ENCODE results near the gene ITGA7.
A peak's percentile ranks its signal among the peaks of the same experiment; 100 is the strongest.

The ITGA7 gene

DNA sequence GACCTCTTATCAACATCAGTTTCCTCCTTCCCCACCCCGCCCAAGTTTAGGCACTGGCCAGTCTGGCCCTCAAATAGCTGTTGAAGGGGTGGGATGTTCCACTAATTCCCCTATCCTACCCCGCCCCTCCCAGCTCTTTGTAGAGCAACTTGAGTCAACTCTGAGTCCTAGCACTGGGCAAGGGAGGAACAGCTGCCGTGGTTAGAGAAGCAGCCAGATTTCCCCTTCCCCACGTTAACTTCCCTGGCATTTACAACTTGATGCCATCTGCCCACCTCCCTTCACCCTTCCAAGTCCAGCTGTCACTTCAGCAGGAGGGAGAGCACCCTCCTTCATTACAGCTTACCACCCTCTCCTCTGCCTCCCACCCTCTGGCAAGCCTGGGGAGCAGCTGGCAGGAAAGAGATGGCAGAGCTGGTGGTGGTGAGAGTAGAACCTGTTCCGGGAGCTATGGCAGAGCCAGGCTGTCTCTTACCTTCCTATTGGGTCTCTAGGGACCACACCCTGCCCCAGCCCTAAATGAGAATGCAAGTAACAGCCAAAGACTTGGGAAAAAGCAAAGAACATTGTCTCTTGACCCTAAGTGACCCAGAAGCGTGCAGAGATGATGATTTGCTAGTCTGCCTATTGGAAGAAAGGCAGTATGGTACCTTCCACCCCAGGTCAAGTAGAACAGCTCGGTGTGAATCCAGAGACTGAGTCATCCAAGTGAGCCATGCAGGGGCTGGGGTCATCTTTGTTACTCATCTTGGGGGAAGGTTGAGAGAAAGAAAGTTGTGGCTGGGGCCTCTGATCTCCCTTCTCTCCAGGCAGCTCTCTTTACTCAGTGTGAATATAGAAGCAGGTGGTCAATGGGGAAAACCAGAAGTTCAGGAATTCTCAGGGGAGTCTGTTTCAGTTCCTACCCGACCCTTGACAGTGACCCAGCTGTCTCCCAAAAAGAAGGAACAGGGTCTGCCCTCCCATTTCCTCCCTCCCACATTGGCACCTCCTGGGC lies 9.6 kb upstream of the ITGA7 start:
- no peak for DNase-seq

DNA sequence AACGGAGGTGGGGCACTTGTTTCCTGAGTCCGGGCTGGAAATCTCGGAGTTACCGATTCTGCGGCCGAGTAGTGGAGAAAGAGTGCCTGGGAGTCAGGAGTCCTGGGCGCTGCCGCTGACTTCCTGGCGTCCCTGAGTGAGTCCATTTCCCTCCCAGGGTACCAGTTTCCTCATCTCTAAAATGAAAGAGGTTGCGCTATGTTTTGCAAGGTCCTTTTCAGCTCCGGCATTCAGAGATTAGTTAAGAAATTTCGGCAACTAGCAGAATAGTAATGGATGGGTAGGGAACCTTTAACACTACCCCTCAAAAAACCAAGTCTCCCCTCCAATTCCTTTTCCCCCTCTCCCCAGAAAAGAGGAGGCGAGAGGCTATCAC lies 8.9 kb upstream of the ITGA7 start:
- DNase-seq = no peak

DNA sequence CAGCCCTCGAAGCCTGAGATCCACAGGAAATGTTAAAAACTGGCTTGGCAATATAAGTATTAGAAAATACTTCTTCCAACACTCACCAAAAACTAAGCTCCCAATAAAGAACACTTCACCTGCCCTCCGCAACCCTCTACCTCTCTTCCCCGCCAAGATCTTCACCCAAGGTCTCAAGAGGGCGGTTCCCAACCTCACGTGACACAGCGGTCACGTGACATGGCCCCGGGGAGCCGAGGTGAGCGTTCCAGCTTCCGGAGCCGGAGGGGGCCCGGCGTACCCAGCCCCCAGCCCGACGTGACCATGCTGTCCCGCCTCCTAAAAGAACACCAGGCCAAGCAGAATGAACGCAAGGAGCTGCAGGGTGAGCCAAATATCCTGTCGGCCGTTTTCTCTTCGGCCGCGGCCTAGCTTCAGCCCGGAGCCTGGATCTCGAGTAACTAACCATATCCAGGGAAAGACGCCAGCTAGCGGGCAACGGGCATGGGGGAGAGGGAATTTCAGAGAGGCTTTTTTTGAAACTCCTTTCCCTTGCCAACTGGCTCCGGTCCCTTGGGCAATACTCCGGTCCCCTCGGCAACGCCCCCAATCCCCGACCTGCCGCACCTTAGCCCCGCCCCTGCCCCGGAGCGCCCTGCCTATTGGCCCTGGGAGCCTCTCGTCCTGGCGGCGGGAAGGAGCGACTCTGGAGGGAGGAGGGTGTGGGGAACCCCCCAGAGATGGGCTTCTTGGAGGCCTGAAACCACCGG lies 8.3 kb upstream of the ITGA7 start, which contains the start of gene BLOC1S1:
Gene BLOC1S1, plus strand, starts transcription at position 214 of the 749 bp plus-strand sequence. Its CDS starts 6 bp downstream, at position 220.
- DNase-seq = peak; percentile 85 to 88

DNA sequence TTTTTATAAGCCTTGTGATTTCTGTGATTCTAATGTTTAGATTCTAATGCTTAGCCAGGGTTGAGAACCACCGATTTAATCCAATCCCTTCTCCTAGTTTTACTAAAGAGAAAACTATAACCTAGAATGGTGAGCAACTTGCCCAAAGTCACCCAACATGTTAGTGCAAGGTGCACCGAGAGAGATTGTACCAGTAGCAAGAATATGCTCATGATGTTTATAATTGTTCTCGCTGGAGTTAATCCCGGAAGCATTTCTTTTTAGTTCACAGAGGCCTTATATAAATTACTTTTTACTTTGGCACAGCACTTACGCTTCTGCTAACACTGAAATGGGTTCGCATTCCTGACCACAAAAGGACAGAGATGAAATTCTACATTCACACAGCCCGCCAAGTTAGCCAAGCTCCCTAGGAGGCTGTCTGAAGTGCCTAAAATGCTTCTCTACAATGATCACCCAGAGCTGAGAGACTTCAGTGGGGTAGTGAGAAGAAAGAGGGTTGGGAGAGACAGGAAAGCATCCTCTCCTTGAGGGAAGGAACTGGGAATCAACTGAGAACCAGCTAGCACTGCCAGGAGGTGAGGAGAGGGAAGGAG lies 7.6 kb upstream of the ITGA7 start:
- no peak for DNase-seq

DNA sequence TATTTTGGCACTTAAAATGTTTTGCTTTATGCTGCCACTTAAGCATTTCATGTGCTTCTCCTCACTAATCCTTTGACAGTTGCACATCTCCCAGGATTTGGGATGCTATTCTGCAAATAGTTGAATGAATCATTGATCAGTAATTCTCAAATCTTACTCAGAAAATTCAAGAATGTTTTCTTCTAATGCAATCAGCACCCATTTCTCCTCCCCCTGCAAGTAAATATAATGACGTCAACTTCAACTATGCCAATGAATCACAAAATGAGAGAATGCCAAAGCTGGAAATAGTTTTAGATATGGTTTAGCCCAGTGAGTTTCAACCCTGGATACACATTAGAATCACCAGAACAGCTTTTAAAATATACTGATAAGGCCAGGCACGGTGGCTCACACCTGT lies 6.0 kb upstream of the ITGA7 start:
- no peak for DNase-seq

DNA sequence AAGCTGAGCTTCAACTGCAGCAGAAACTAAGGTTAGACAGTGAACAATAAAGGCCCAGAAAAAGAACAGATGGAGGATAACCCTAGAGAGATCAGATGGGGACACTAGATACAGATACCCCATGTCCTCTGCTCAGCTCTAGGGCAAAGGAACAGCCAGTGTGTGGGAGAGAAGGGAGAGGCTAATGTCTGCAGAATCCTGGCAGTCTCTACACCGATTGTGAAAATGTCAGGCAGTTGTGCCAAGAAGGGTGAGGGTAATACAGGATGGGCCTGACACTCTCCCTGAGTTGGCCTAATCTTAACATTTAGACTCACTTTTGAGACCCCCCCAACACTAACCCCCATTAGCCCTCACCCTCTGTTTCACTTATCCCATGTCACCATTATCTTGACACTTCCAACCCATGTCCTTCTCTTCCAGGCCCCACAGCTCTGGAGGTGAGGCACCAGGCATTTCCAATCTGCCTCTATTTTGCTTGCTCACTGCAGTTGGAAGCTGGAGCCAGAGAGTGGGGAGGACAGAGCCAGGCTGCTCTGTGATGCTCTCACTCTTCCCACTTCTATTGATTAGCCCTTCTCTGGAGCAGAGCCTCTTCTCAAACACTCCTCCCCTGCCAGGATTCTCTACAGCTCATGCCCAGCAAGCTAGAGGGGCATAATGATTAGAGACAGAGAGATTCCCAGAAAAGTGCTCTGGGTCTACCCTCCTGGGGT lies 5.2 kb upstream of the ITGA7 start:
- no peak for DNase-seq

DNA sequence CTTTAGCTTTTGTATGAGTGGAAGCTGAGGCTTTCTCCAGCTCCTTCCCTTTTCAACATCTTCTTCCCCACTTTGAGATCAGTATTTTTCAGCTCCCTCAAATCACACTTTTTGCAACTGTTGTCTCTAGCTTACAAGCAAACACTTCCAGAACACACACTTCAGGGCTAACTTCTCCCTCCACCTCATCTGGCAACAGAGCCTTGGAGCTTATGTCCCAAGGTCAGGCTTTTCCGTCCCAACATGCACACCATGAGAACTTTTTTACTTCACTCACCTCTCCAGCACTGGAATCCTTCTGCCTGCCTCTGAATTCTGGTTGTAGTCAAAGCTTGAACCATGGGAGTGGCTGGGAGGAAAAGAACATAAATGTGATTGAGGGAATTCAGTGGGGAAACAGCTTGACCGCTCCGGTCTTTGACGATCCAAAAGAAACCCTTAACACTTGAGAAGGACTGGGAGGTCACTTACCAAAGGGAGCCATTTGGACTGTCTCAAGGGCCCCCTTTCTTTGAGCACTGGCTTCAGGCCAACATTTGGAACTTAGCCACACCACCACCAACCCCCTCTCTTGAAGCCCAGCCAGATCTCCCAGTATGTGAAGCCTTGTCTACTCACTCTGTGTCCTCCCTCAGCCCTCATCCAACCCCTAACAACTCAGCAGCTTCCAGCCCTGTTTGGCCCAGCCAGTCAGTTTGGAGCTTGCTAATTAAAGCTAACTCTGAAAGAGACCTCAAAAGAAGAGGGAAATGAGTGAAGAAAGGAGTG lies 4.3 kb upstream of the ITGA7 start:
- DNase-seq = no peak

DNA sequence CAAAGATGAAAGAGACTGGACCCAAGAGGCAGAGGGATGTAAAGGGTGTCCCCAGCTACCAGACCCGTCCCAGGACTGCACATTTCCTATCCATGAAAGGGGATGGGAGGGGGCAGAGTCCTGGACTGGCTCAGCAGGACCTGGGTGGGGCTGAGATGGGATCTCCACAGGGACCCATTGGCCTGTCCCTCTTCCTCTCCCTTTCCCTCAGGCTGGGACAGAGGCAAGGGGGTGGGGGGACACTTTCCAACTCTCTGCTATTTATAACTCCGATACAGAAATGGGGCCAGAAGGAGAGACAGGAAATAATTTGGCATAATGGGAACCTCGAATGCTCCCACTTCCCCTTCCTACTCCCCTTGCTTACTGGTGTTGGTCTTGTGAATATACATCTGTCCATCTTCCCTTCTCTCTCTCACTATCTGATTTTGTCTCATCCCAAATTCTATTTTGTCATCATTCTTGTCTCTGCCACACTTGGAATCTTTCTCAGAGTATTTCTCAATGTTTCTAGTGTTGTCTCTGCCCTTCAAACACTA lies 1.1 kb upstream of the ITGA7 start:
- DNase-seq = no peak

DNA sequence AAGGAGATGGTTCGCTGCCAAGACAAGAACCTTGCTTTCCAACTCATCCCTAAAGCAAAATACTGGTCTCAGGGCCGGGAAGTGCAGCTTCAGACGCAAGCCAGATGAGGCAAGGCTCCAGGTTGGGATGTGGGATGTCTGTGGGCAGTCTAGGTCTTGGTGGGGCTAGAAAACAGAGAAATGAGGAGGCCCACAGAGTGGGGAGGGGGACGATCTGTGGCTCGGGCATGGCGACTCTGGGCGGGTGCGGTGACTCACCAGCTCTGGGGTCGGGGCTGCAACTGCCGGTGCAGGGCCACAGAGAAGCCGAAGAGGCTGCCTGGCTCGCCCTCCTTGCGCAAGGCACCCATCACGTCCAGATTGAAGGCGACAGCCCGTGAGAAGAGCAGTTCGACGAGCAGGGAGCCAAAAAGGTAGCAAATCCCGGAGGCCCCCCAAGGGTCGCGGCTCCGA lies 459 bp downstream of the ITGA7 start:
- no peak for DNase-seq

DNA sequence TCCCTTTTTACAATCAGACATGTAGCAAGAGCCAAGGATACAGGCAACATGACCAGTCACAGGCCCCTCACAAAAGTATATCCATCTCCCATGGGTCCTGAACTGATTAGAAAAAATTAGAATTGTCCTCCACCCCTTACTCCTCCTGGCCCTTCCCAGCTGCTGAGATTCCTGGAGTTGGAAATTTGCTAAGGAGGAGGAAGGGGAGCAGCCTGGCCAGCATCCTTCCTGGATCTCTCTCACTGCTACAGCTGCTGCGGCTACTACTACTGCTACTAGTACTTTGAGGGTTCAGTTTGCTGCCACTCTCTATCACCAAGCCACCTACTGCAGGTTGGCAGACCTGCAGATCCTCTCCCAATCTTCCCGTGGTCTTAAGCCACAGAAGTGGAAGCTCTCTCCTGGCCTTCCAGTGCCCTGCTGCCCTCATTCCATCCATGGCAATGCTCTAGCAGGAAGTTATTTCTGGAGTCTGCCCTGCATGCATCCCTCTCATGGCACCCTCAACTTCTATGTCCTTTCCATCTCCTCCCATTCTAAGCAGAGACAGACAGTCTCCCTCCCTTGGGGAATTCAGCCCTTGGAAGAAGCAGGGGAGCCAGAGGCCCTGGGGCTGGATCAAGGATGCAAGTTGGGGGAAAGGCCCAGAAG lies 1.0 kb downstream of the ITGA7 start:
- no peak for DNase-seq

DNA sequence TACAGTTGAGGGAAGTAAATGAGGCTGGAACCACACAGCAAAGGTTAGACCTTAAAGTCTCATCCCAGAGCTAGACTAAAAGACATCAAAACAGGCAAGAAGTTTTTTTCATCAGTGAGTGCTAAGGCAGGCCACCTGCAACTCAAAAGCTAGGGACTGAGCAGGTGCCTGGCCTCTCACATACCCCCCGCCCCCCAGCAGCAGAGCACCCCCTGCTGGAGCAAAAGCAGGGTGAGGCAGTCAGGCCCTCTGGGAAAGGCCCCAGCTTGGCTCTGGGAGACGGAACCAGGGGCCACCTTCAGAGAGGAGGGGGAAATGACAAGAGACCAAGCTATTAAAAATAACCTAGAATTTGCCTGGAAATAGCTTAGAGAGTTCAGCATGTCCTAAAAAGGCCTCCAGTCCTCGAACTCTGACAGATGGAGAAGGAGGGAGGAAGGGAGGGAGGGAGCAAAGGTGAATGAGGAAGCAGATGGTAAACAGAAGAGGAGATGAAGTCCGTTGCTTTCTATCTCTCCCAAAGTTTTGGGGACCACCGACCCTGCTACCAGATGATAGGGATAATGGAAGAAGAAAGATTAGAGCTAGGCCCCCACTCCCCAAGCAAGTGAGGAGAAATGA lies 1.8 kb downstream of the ITGA7 start:
- DNase-seq = no peak

DNA sequence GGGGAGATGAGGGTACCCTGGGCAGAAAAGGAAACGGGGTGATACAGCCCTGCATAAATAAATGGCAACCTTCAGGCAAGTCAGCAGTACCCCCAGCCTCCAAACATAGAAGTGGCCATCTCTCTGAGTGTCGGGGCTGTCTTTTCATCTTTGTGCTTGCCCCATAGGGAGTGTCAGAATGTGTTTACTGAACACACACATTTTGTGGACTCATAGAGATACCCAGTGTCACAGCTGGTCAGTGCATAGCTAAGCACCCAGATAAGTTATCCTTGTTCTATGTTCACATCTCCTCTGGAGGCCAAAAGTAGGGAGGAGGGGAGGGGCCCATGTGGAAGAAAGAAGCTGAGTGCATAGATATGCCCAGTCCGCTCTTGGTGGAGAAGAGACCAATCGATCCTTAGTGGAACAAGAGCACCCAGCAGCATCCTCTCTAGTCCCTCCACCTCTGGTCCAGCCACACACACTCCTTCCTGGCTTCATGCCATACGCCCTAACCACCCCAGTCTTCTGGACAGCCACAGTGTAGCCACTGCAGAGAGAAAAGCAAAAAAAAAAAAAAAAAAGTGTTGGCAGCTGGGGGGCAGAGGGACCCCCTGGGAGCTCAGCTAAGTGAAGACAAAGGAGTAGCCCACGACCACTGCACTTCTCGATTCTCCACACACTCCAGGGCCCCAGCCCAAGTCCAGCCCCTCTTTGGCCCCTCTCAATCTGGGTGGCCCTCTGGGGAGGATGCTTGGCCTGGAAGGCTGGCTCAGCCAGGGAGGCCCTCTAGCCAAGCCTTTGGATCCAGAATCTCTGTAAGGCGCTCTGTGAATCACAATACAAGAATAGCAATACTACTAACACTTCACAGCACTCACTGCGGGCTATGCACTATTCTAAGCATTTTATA lies 2.6 kb downstream of the ITGA7 start:
- DNase-seq = no peak

DNA sequence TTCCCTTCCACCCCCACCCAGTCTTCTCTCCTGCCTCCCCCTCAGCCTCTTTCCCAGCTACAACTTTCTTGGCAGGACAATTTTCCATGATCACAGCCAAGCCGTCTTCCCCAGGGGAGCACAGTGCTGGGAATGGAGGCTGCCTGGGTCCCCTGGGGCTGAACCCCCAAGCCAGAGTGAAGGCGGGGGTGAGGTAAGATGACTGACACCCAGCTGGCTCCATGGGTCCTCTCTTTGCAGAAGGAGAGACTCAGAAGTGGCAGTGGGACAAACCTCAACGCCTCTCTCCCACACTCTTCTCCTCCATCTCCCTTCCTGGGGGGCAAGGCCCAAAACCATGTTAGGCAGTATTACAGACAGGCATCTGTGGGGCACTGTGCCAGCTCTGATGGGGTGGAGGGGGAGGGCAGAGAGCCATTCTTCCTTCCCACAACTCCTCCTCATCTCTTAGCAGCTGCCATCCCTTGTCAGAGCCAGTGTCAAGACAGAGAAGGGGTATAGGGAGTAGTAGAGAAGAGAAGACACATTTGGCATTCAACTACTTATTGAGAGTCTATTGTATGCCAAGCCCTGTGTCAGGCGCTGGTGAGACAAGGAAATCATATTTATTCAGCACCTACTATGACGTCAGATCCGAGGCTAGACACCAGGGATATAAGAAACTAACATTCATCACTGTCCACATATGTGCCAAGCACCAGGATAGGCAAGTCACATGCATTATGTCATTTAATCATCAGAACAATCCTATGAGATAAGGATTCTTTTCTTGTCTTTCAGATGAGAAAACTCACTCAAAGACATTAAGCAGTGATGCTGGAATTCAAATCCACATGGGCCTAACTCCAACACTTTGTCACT lies 3.6 kb downstream of the ITGA7 start:
- no peak for DNase-seq

DNA sequence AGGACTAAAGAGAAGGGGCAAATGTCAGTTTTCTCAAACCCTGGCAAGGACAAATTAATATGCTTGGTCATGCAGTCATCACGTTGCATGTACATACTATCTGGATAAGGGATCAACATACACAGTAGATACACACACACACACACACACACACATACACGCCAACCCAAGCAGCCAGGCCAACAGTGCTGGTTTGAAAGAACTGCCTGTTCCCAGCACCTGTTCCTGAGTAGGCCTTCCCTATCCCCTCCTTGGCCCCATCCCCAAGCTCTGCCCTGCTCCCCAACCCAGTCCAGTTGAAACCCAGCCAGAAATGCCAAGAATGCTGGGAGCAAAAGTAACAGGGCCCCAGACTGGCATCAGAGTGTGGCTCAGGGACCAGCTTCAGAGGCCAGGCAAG lies 4.4 kb downstream of the ITGA7 start:
- no peak for DNase-seq

DNA sequence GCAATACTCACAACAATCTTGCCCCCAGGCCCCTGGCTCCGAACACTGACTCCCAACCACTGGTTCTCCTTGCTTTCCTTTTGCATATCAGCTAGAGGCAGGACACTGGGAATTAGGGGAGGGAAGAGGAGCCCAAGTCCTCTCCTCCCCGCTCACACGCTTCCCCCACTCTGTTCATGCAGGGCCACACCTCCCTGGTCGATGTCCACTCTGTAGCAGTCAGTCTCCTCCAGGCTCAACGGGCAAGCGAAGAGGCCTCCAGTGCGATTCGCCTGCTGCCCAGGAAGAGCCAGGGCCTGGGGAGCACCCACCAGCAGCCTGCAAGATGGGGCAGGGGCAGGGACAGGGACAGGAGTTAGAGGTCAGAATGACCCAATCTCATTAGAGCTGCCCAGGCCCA lies 4.8 kb downstream of the ITGA7 start:
- no peak for DNase-seq

DNA sequence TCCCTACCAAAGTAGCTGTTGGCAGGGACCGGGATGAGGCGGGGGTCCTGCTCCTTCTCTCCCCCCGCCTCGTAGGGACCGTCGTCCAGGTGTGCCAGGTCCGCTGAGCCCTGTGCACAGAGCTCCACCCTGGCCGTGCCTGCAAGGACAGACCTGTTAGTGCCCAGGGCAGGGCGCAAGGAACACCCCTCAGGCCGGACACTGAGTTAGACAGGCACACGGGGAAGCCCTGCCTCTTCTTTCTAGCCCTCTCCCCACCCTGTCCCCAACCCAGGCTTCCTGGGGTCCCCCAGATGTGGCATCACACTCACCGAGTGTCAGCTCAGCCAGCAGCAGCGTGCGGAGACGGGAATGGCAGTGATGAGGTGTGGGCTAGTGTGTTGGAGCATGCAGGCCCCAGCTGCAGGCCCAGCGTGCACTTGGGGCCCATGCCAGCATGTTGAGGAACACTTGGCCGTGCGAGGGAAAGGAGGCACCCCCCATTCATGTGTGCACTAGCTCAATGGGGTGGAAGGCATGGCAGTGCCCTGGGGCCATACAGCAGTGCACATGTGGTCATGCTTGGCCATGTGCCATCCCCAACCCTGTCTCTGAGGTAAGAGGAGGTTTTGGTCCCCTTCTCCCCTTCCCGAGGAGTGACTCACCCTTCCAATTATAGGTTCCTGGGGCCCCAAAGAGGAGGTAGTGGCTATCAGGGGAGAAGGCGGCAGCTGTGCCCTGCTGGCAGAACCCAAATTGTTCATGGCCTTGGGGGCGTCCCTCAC lies 7.3 kb downstream of the ITGA7 start:
- no peak for DNase-seq

DNA sequence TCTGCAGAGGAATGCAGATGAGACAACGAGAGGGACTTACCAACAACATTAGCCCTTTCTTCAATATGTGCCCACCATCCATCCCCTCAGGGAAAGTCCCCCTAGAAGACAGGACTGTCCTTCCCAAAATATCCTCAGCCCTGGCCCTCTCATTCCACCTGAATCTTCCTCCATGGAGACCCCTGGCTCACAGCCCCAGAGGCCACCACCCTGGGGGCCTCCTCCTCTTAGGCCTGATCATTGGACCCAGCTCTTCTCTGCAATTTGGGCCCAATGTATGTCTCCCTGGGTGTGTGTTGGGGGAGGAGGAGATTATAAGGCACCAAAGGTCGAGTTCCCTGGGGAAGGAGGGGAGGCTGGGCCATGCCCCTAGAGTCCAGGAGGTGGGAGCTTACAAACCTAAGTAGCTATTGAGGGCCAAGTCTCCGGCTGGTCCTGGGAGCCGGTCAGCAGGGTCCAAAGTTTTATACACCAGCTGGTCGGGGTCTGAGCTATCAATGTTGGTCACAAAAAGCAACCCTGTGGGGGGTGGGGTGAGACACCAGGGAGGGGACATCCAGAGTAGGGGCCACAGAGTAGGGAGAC lies 8.1 kb downstream of the ITGA7 start:
- no peak for DNase-seq
